ENCODE data around the gene NRAP. TPM values are rescaled to one million over a fixed set of nuclear protein-coding genes. Genes with fewer than 3 reads are reported as not detected.

NRAP gene
- total and polyA plus RNA-seq, 2 of the 4 experiments (the other 2 are of a cell fraction), result not detected

DNA sequence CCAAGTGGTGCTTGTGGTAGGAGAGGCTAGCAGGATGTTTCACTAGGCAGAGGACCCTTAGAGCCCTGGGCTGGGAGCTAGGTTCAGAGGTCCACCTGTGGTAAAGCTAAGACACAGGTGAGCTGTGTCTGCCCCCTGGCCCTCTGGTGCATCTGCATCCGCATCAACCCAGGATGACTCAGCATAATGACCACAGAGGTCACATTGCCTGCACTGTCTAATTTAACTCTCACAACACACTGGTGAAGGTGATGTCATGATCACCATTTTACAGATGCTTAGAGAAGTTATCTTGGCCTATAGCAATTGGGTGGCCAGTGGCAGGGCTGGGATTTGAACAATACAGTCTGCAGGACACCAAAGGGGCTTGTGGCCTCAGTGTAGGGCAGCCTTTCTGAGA is 77.9 kb downstream of the NRAP start:
- Histone ChIP-seq H3K9me1 (ENCODE audit: insufficient read depth, low read length) (no peaks in the 10 kb centered on the region), H3K4me3 (ENCODE audit: insufficient read depth, low read depth, low read length) (no peak overlapping the region), H3K79me1 (ENCODE audit: low read depth in 1 of 2, low read length in 2 of 2) (no peaks in the 10 kb centered on the region), H3K27me3 (ENCODE audit: control insufficient read depth, insufficient read depth, low read length) (no peaks in the 10 kb centered on the region), H3K9ac (ENCODE audit: low read depth, low read length) (no peak overlapping the region), H3K56ac (ENCODE audit: extremely low read depth, insufficient read depth, low read length) (no peak overlapping the region), H3K4me1 (ENCODE audit: control insufficient read depth, insufficient read depth, low read length) (no peaks in the 10 kb centered on the region), H4K8ac (ENCODE audit: low read depth in 2 of 2, low read length in 2 of 2) (no peak overlapping the region), H3K27ac (ENCODE audit: insufficient read depth, low read length) (no peak overlapping the region), H3K4ac (ENCODE audit: low read depth, low read length) (no peak overlapping the region), H3K4me2 (ENCODE audit: low read depth, low read length) (no peak overlapping the region), H3K18ac (ENCODE audit: low read depth, low read length) (no peak overlapping the region), H2AK9ac (replicated peaks; ENCODE audit: low read depth, low read length, poor library complexity) (no peak overlapping the region), H4K20me1 (ENCODE audit: insufficient read depth, low read length) (no peaks in the 10 kb centered on the region), H4K5ac (ENCODE audit: low read depth, low read length) (no peak overlapping the region), H2BK15ac (ENCODE audit: low read depth, low read length) (no peak overlapping the region), H2BK20ac (ENCODE audit: low read depth, low read length) (no peak overlapping the region), H3K23ac (ENCODE audit: low read depth, low read length) (no peak overlapping the region), H3K36me3 (ENCODE audit: control insufficient read depth, insufficient read depth, low read length) (no peaks in the 10 kb centered on the region), H2AFZ (replicated peaks; ENCODE audit: low read length, poor library complexity) (no peak overlapping the region), H4K91ac (ENCODE audit: insufficient read depth, low read depth, low read length) (no peak overlapping the region), H3K9me3 (ENCODE audit: control insufficient read depth, insufficient read depth, low read length) (no peaks in the 10 kb centered on the region), H2BK5ac (ENCODE audit: low read depth, low read length, poor library complexity, severe bottlenecking) (no peak overlapping the region), H3K14ac (replicated peaks; ENCODE audit: low read depth, low read length) (no peak overlapping the region), H2BK120ac (ENCODE audit: low read depth, low read length) (no peak overlapping the region), H2AK5ac (ENCODE audit: low read depth, low read length) (no peak overlapping the region)
- in situ Hi-C loops (cut with MboI; ENCODE audit: low sequenced_read_pairs), result no loop called here
- intact Hi-C loops (cut with micrococcal nuclease), result no loop called here
- TF ChIP-seq BHLHE40 (IDR thresholded peaks at IDR 0.05; ENCODE audit: low read depth, low read length), result no peak
- TF ChIP-seq RAD21 (IDR thresholded peaks at IDR 0.05; ENCODE audit: low read length), result no peak
- peak; percentile 87 for TF ChIP-seq NFE2L2 (IDR thresholded peaks at IDR 0.05; ENCODE audit: low read depth, low read length)
- ChIA-PET POLR2A (ENCODE audit: unreplicated experiment) (no interaction called here), CTCF (interaction anchor here (0.6 kb wide), 1 partner anchor 9 kb away, joined by 3 read pairs; no protein-coding TSS in a partner anchor)
- dilution Hi-C loops (cut with HindIII; ENCODE audit: low sequenced_read_pairs, unreplicated experiment), result no loop called here
- ATAC-seq (ENCODE audit: low read depth), result no peak
- WGBS, 2 experiments (ENCODE audit: extremely low coverage in 2 of 2, insufficient read length in 1 of 2), result no CpG with 5 or more reads among the region's 1 CpG
- no peak for DNase-seq
- BruUV-seq (replicated peaks), result no TSS peak
